ENCODE results near the gene CCNE1.

CCNE1 gene

GRCh38 chr19:29872224-29872731 is 60.5 kb downstream of the CCNE1 start:
- no peak overlapping the region for H3K4me3 ChIP-seq (ENCODE audit: low read depth in 1 of 2, low read length in 2 of 2)
- no peak overlapping the region for H3K27ac ChIP-seq (ENCODE audit: low read length)
- H3K27me3 ChIP-seq (ENCODE audit: low read depth, low read length), result no peaks in the 10 kb centered on the region
- H3K36me3 ChIP-seq (ENCODE audit: control insufficient read depth in 1 of 2, insufficient read depth in 2 of 2, low read length in 2 of 2), result no peaks in the 10 kb centered on the region
- H3K4me1 ChIP-seq (ENCODE audit: control insufficient read depth in 1 of 2, insufficient read depth in 2 of 2, low read length in 2 of 2), result peaks cover 0 to 28% of the 10 kb centered on the region in 2 donors
- H3K9me3 ChIP-seq (ENCODE audit: control insufficient read depth in 1 of 2, low read length in 2 of 2), result peaks cover 7% of the 10 kb centered on the region in 2 donors

- Histone ChIP-seq H3K9me3 (ENCODE audit: control insufficient read depth in 1 of 2, low read length in 2 of 2) (no peaks in the 10 kb centered on the region), H3K36me3 (ENCODE audit: control insufficient read depth in 1 of 2, insufficient read depth in 2 of 2, low read length in 2 of 2) (no peaks in the 10 kb centered on the region), H3K27me3 (ENCODE audit: low read depth, low read length) (no peaks in the 10 kb centered on the region), H3K4me1 (ENCODE audit: control insufficient read depth in 1 of 2, insufficient read depth in 2 of 2, low read length in 2 of 2) (peaks cover 0 to 28% of the 10 kb centered on the region in 2 donors), H3K27ac (ENCODE audit: low read length) (no peak overlapping the region), H3K4me3 (ENCODE audit: low read depth in 1 of 2, low read length in 2 of 2) (peak overlapping the region in 1 of 2 donors; percentile 66)
Measured at GRCh38 chr19:29873024-29873800, 61.4 kb downstream of the CCNE1 start.
